CD8-positive, alpha-beta memory T cell (primary cell): Measurements from ENCODE around the gene EDDM13. TPM values are rescaled to one million over a fixed set of nuclear protein-coding genes. Genes with fewer than 3 reads are reported as not detected.
A peak's percentile ranks its signal among the peaks of the same experiment; 100 is the strongest.

Source experiments
- CTCF ChIA-PET: fragments of 350-600 bp; sonication (Branson Sonifier 250); formaldehyde crosslinking; loops from one replicate; lab custom pipeline; 2021; ENCODE audit warnings: antibody characterized with exemption; lab: Charles Lee
- POLR2A ChIA-PET: fragments of 350-600 bp; sonication (Branson Sonifier 250); formaldehyde crosslinking; loops from one replicate; lab custom pipeline; 2021; ENCODE audit warnings: antibody characterized with exemption; lab: Charles Lee
- DNase-seq, 5 donors: peaks; one replicate each; pipeline versions ENCODE4 v3.0.0 to v3.0.0-alpha.2; 2020 to 2022; ENCODE audit warnings: mixed read lengths in 1 of 5
- H3K27ac ChIP-seq: one replicate; pipeline ENCODE4 v1.7.0; 2013; ENCODE audit warnings: low read depth, mild to moderate bottlenecking, low read length, moderate library complexity
- H3K27me3 ChIP-seq: 2 replicates; pipeline ENCODE4 v1.7.0; 2013; ENCODE audit warnings: low read length, mild to moderate bottlenecking; ENCODE audit not compliant: insufficient read depth, poor library complexity, severe bottlenecking
- H3K36me3 ChIP-seq: 2 replicates; pipeline ENCODE4 v1.7.0; 2013; ENCODE audit warnings: mild to moderate bottlenecking, low read length, moderate library complexity; ENCODE audit not compliant: insufficient read depth
- H3K4me1 ChIP-seq: 2 replicates; pipeline ENCODE4 v1.7.0; 2013; ENCODE audit warnings: mild to moderate bottlenecking, low read length, moderate library complexity; ENCODE audit not compliant: insufficient read depth
- H3K4me3 ChIP-seq: 2 replicates; pipeline ENCODE4 v1.7.0; 2013; ENCODE audit warnings: mild to moderate bottlenecking, low read length
- H3K9me3 ChIP-seq: 2 replicates; pipeline ENCODE4 v1.7.0; 2013; ENCODE audit warnings: mild to moderate bottlenecking, low read length
- H3K27ac Mint-ChIP-seq, 8 donors: one replicate each; pipeline ENCODE4 v1.8.0; 2020 to 2021; ENCODE audit warnings: mixed read lengths in 8 of 8, mild to moderate bottlenecking in 6 of 8, inconsistent platforms in 3 of 8, moderate library complexity in 3 of 8
- H3K27me3 Mint-ChIP-seq, 2 donors: one replicate each; pipeline ENCODE4 v1.8.0; 2020 to 2021; ENCODE audit warnings: mixed read lengths in 2 of 2, mild to moderate bottlenecking in 1 of 2, moderate library complexity in 1 of 2
- H3K36me3 Mint-ChIP-seq, 3 donors: one replicate each; pipeline ENCODE4 v1.8.0; 2020 to 2021; ENCODE audit warnings: mixed read lengths in 3 of 3, inconsistent platforms in 1 of 3, mild to moderate bottlenecking in 1 of 3
- H3K4me1 Mint-ChIP-seq, 3 donors: one replicate each; pipeline ENCODE4 v1.8.0; 2020 to 2021; ENCODE audit warnings: mixed read lengths in 3 of 3, inconsistent platforms in 1 of 3, mild to moderate bottlenecking in 1 of 3
- H3K4me3 Mint-ChIP-seq, 7 donors: one replicate each; pipeline ENCODE4 v1.8.0; 2020 to 2021; ENCODE audit warnings: mixed read lengths in 7 of 7, mild to moderate bottlenecking in 6 of 7, moderate library complexity in 4 of 7, inconsistent platforms in 2 of 7
- H3K9me3 Mint-ChIP-seq, 5 donors: one replicate each; pipeline ENCODE4 v1.8.0; 2020 to 2022; ENCODE audit warnings: mixed read lengths in 5 of 5, mild to moderate bottlenecking in 3 of 5, moderate library complexity in 2 of 5, inconsistent platforms in 1 of 5
- polyA plus RNA-seq: library from polyadenylated mRNA; unstranded; fragments of 300-500 nt; fragmentation: Illumina TruSeq; gene quantifications from one replicate; pipeline ENCODE4 v1.2.3, GENCODE V29; 2021
- total RNA-seq, 2 experiments: library from RNA; stranded (reverse); gene quantifications; one replicate each; pipeline ENCODE4 v1.2.3, GENCODE V29; 2021

The EDDM13 gene
- total and polyA plus RNA-seq, 3 experiments from 2014 or later = 0.59 to 1.8 (median 0.64) TPM

DNA sequence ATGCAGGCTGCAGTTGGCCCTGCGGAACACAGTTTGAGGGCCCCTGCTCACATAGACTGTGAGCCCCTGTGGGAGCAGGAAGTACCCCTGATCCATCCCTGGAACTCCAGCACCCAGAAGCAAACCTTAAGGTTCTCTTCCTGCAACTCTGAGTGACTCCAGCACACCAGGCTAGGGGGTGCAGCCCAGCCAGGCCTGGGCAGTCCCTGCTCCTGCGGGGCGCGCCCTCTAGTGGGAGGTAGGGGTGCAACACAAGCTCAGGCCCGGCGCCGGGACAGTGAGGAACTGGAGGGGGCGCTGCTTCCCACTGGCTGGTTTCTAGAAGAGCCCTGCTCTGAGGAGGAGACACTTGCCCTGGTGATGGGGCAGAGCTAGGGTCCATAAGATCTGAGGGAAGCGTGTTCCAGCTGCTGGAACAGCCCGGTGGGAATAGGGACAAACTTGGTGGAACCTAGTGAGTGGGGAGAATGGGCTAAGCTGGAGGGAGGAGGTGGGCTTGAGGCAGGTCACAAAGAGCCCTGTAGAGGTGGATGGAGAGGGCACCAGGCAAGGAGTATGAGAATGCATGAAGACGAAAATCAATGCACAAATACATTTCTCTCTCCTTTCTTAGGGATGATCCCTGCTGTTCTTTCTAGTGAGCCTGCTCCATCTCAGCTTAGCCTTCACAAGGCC lies 37.1 kb downstream of the EDDM13 start:
- no peak overlapping the region for H3K4me3 ChIP-seq
- ChIA-PET POLR2A (no interaction called here), CTCF (interaction anchor here (1.3 to 1.4 kb wide), 2 partner anchors 9 to 24 kb away, joined by 4 to 5 read pairs; no protein-coding TSS in a partner anchor)

DNA sequence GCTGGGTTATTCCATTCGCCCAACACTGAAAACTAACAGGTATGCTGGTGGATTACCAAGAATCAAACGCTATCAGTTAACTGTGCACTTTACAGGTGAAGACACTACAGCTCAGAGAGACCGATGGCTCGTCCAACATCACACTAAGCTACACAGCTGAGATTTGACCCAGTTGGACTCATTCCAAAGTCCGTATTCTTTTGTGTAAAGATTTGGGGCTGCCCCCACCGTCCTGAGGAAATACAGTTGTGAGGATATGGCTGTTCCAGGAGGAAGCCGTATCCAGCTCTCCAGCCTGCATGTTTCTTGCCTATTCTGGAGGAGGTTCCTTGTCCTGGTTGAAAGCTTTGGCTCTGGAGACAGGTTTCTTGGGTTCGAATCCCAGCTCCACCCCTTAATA lies 37.9 kb downstream of the EDDM13 start:
- ChIA-PET POLR2A (interaction anchor here (0.5 kb wide), 1 partner anchor 1850 kb away, joined by 3 read pairs; no protein-coding TSS in a partner anchor), CTCF (interaction anchor here (1.3 to 1.4 kb wide), 2 partner anchors 9 to 23 kb away, joined by 4 to 5 read pairs; no protein-coding TSS in a partner anchor)
- Mint-ChIP-seq H3K9me3 (no peaks in the 10 kb centered on the region), H3K4me1 (peaks cover 13 to 30% (median 18%) of the 10 kb centered on the region in 3 donors), H3K4me3 (no peak overlapping the region), H3K27me3 (no peaks in the 10 kb centered on the region), H3K27ac (peak overlapping the region in 2 of 8 donors; percentile 41 to 69), H3K36me3 (peaks cover 2 to 46% (median 13%) of the 10 kb centered on the region in 3 donors)
- H3K9me3 ChIP-seq = no peaks in the 10 kb centered on the region
- H3K4me3 ChIP-seq = no peak overlapping the region
- H3K36me3 ChIP-seq = peaks cover under 1% of the 10 kb centered on the region
- H3K27ac ChIP-seq = no peak overlapping the region
- peaks cover 9% of the 10 kb centered on the region for H3K4me1 ChIP-seq
- no peak for DNase-seq
- H3K27me3 ChIP-seq = no peaks in the 10 kb centered on the region

More for the DNA sequence above, 37.1 kb downstream of the EDDM13 start:
- Histone ChIP-seq H3K9me3 (no peaks in the 10 kb centered on the region), H3K27ac (no peak overlapping the region), H3K4me1 (peaks cover 7% of the 10 kb centered on the region), H3K36me3 (peaks cover 5% of the 10 kb centered on the region), H3K27me3 (no peaks in the 10 kb centered on the region)
- peak; percentile 30 to 61 (median 36) for DNase-seq
- peak overlapping the region in 4 of 8 donors; percentile 9 to 86 (median 44) for H3K27ac Mint-ChIP-seq
- H3K4me3 Mint-ChIP-seq = peak overlapping the region in 1 of 7 donors; percentile 53
- H3K36me3 Mint-ChIP-seq = peaks cover 7 to 46% (median 13%) of the 10 kb centered on the region in 3 donors
- H3K27me3 Mint-ChIP-seq = no peaks in the 10 kb centered on the region
- peaks cover 13 to 24% (median 14%) of the 10 kb centered on the region in 3 donors for H3K4me1 Mint-ChIP-seq
- H3K9me3 Mint-ChIP-seq = no peaks in the 10 kb centered on the region

- Mint-ChIP-seq H3K9me3 (no peaks in the 10 kb centered on the region), H3K27me3 (no peaks in the 10 kb centered on the region), H3K27ac (peak overlapping the region in 4 of 8 donors; percentile 7 to 56 (median 43)), H3K4me1 (peaks cover 18 to 36% (median 25%) of the 10 kb centered on the region in 3 donors), H3K4me3 (peak overlapping the region in 2 of 7 donors; percentile 12 to 13), H3K36me3 (peaks cover 0 to 39% (median 13%) of the 10 kb centered on the region in 3 donors)
- Histone ChIP-seq H3K27ac (no peak overlapping the region), H3K36me3 (no peaks in the 10 kb centered on the region), H3K4me1 (peaks cover 13% of the 10 kb centered on the region), H3K4me3 (no peak overlapping the region), H3K9me3 (no peaks in the 10 kb centered on the region), H3K27me3 (no peaks in the 10 kb centered on the region)
- CTCF ChIA-PET = no interaction called here
- no peak for DNase-seq
- POLR2A ChIA-PET = no interaction called here
These were observed 39.8 kb downstream of the EDDM13 start for GRCh38 chr19:56312342-56312741.

GRCh38 chr19:56312787-56313657 lies 40.5 kb downstream of the EDDM13 start:
- ChIA-PET POLR2A (interaction anchor here (0.5 kb wide), 1 partner anchor 678 kb away, joined by 4 read pairs; no protein-coding TSS in a partner anchor), CTCF (no interaction called here)
- DNase-seq = no peak
- peak overlapping the region; percentile 13 to 100 (median 96) for H3K27ac Mint-ChIP-seq
- peaks cover 18 to 36% (median 25%) of the 10 kb centered on the region in 3 donors for H3K4me1 Mint-ChIP-seq
- no peaks in the 10 kb centered on the region for H3K36me3 ChIP-seq
- peak overlapping the region; percentile 35 to 94 (median 93) for H3K4me3 Mint-ChIP-seq
- no peaks in the 10 kb centered on the region for H3K9me3 Mint-ChIP-seq
- H3K4me1 ChIP-seq = peaks cover 13% of the 10 kb centered on the region
- H3K9me3 ChIP-seq = no peaks in the 10 kb centered on the region
- H3K27ac ChIP-seq = no peak overlapping the region
- H3K36me3 Mint-ChIP-seq = peaks cover 0 to 37% (median 13%) of the 10 kb centered on the region in 3 donors
- H3K27me3 ChIP-seq = no peaks in the 10 kb centered on the region
- no peaks in the 10 kb centered on the region for H3K27me3 Mint-ChIP-seq
- no peak overlapping the region for H3K4me3 ChIP-seq

- peaks cover 0 to 32% (median 9%) of the 10 kb centered on the region in 3 donors for H3K36me3 Mint-ChIP-seq
- DNase-seq = peak in 1 of 5 donors; percentile 3
- Histone ChIP-seq H3K36me3 (no peaks in the 10 kb centered on the region), H3K4me1 (peaks cover 13% of the 10 kb centered on the region), H3K4me3 (peak overlapping the region; percentile 76), H3K27me3 (no peaks in the 10 kb centered on the region), H3K9me3 (no peaks in the 10 kb centered on the region), H3K27ac (peak overlapping the region; percentile 98)
- H3K27me3 Mint-ChIP-seq = no peaks in the 10 kb centered on the region
- no peaks in the 10 kb centered on the region for H3K9me3 Mint-ChIP-seq
- peaks cover 17 to 36% (median 25%) of the 10 kb centered on the region in 3 donors for H3K4me1 Mint-ChIP-seq
- POLR2A ChIA-PET = interaction anchor here (1.9 kb wide), 1 partner anchor 193 kb away, joined by 6 read pairs; the partner anchor contains the start of gene ZNF787
- H3K4me3 Mint-ChIP-seq = peak overlapping the region; percentile 88 to 94 (median 93)
- CTCF ChIA-PET = interaction anchor here (1.2 kb wide), 1 partner anchor 248 kb away, joined by 3 read pairs; no protein-coding TSS in a partner anchor
- H3K27ac Mint-ChIP-seq = peak overlapping the region; percentile 94 to 100 (median 98)
These were observed 41.5 kb downstream of the EDDM13 start for GRCh38 chr19:56314018-56314380.

- H3K36me3 ChIP-seq = no peaks in the 10 kb centered on the region
- peak within 1 kb of the TSS; percentile 76 for H3K4me3 ChIP-seq
- peaks cover 0 to 30% (median 8%) of the 10 kb centered on the region in 3 donors for H3K36me3 Mint-ChIP-seq
- H3K27me3 Mint-ChIP-seq = no peaks in the 10 kb centered on the region
- ChIA-PET POLR2A (interaction anchor here (0.6 to 1.9 kb wide), 4 partner anchors 194 to 1744 kb away, joined by 3 to 6 read pairs (median 4); partner anchors contain the start of genes ZNF135 and ZNF787), CTCF (interaction anchor here (1.2 to 1.4 kb wide), 2 partner anchors 19 to 248 kb away, joined by 3 to 4 read pairs; no protein-coding TSS in a partner anchor)
- no peaks in the 10 kb centered on the region for H3K9me3 ChIP-seq
- peaks cover 16 to 36% (median 25%) of the 10 kb centered on the region in 3 donors for H3K4me1 Mint-ChIP-seq
- DNase-seq = peak; percentile 97 to 99 (median 98)
- H3K27ac Mint-ChIP-seq = peak within 1 kb of the TSS; percentile 94 to 100 (median 98)
- H3K27ac ChIP-seq = peak within 1 kb of the TSS; percentile 98
- H3K9me3 Mint-ChIP-seq = no peaks in the 10 kb centered on the region
- no peaks in the 10 kb centered on the region for H3K27me3 ChIP-seq
- peaks cover 13% of the 10 kb centered on the region for H3K4me1 ChIP-seq
- peak within 1 kb of the TSS; percentile 88 to 94 (median 93) for H3K4me3 Mint-ChIP-seq
These were observed 42.0 kb downstream of the EDDM13 start, which contains the start of gene ZSCAN5A for GRCh38 chr19:56314381-56315076. TSS of gene ZSCAN5A (minus strand) at chr19:56314839. CDS start at chr19:56225046, 89,793 bp downstream.
